ENCODE measurements around the gene INTS4.
A peak's percentile ranks its signal among the peaks of the same experiment; 100 is the strongest.
"Not testable (repeated sequence)": the region's sequence is repeated elsewhere in the genome, so short reads cannot be mapped to it uniquely, and the experiment has no call there.

Gene INTS4

DNA sequence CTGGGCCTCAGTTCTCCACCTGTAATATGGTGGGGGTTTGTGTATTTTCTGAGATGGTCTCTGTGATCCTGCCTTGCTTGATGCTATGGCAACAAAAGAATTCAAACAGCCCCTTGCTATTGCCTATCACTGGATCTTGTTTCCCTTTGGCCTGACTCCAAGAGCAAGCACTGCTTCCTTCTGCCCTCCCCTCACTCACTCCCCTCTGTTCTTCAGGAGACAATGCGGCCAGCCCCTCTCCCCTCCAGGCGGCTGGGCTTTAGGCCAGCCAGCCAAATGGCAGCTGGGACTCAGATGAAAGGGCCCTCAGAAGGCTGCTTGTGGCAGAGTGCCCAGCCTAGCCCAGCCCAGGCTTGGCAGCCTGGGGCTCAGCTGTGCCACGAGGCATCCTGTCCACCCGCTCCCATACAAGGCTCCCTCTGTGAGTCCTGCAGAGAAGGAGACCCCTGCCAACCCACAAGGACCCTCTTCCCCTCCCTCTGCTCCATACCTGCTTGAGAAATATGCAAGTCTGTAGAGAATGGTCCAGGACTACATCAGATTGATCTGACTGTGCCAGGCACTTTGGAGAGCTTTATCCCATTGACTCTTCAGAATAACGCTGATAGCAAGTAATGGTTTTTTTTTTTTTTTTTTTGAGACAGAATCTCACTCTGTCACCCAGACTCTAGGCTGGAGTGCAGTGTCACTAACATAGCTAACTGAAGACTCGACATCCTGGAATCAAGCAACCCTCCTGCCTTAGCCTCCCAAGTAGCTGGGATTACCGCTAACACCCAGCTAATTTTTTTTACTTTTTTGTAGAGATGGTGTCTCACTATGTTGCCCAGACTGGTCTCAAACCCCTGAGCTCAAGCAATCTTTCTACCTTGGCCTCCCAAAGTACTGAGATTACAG lies 36.2 kb upstream of the INTS4 start:
- TF ChIP-seq, protein P1, sequence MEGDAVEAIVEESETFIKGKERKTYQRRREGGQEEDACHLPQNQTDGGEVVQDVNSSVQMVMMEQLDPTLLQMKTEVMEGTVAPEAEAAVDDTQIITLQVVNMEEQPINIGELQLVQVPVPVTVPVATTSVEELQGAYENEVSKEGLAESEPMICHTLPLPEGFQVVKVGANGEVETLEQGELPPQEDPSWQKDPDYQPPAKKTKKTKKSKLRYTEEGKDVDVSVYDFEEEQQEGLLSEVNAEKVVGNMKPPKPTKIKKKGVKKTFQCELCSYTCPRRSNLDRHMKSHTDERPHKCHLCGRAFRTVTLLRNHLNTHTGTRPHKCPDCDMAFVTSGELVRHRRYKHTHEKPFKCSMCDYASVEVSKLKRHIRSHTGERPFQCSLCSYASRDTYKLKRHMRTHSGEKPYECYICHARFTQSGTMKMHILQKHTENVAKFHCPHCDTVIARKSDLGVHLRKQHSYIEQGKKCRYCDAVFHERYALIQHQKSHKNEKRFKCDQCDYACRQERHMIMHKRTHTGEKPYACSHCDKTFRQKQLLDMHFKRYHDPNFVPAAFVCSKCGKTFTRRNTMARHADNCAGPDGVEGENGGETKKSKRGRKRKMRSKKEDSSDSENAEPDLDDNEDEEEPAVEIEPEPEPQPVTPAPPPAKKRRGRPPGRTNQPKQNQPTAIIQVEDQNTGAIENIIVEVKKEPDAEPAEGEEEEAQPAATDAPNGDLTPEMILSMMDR (IDR thresholded peaks at IDR 0.05; ENCODE audit: low read depth, low read length): no peak
- H3K4me3 ChIP-seq (ENCODE audit: low read depth, low read length): no peak overlapping the region

DNA sequence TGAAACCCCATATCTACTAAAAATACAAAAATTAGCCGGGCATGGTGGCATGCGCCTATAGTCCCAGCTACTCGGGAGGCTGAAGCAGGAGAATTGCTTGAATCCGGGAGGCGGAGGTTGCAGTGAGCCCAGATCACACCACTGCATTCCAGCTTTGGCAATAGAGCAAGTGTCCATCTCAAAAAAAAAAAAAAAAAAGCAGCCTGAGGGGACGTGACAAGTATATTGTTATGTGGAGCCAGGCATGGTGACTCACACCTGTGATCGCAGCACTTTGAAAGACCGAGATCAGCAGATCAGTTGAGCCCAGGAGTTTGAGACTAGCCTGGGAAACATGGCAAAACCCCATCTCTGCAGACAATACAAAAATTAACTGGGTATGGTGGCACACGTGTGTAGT lies 34.0 kb upstream of the INTS4 start:
- H3K4me3 ChIP-seq (ENCODE audit: low read depth, low read length): not testable (repeated sequence)

DNA sequence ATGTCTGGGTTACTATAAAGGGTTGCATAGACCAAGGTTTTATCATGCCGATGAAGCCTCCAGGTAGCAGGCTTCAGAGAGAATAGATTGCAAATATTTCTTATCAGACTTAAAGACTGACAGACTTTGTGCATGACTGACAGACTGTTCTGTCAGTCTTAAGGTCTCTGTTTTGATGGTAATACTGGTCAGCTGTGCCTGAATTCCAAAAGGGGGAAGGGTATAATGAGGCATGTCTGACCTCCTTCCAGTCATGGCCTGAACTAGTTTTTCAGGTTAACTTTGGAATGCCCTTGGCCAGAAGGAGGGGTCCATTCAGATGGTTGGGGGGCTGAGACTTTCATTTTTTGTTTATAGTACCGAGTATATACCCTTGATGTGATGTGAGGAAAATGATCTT lies 33.3 kb upstream of the INTS4 start:
- TF ChIP-seq, protein P1 (IDR thresholded peaks at IDR 0.05; ENCODE audit: low read depth, low read length): no peak
- H3K4me3 ChIP-seq (ENCODE audit: low read depth, low read length): no peak overlapping the region

DNA sequence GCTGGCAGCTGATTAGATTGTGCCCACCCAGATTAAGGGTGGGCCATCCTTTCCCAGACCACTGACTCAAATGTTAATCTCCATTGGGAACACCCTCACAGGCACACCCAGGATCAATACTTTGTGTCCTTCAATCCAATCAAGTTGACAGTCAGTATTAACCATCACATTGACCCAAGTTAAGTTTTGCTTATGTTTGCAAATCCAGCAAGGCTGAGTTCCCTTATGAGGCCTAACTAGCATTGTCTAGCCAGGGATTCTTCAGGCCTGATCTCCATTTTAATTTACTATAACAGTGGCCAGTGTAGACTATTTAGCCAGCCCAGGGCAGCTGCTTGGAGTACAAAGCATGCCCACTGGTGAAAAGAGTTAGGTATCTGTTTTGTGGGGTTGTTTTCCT lies 30.9 kb upstream of the INTS4 start:
- TF ChIP-seq, protein P1 (IDR thresholded peaks at IDR 0.05; ENCODE audit: low read depth, low read length): no peak
- no peak overlapping the region for H3K4me3 ChIP-seq (ENCODE audit: low read depth, low read length)

DNA sequence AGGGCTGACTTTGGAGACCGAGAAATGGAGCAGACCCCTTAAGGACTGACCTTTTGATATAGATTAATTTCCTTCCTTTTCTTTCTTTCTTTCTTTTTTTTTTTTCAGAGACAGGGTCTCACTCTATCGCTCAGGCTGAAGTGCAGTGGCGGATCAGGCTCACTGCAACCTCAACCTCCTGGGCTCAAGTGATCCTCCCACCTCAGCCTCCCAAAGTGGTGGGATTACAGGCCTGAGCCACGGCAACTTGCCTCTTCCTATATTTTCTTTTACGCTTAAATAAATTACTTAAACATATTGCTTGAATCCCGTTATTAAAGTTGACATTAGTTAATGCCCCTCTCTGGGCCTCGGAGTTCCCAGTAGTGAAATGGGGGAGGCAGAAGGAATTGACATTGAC lies 29.0 kb upstream of the INTS4 start:
- peak overlapping the region; percentile 51 for H3K4me3 ChIP-seq (ENCODE audit: low read depth, low read length)
- TF ChIP-seq, protein P1 (IDR thresholded peaks at IDR 0.05; ENCODE audit: low read depth, low read length): no peak

DNA sequence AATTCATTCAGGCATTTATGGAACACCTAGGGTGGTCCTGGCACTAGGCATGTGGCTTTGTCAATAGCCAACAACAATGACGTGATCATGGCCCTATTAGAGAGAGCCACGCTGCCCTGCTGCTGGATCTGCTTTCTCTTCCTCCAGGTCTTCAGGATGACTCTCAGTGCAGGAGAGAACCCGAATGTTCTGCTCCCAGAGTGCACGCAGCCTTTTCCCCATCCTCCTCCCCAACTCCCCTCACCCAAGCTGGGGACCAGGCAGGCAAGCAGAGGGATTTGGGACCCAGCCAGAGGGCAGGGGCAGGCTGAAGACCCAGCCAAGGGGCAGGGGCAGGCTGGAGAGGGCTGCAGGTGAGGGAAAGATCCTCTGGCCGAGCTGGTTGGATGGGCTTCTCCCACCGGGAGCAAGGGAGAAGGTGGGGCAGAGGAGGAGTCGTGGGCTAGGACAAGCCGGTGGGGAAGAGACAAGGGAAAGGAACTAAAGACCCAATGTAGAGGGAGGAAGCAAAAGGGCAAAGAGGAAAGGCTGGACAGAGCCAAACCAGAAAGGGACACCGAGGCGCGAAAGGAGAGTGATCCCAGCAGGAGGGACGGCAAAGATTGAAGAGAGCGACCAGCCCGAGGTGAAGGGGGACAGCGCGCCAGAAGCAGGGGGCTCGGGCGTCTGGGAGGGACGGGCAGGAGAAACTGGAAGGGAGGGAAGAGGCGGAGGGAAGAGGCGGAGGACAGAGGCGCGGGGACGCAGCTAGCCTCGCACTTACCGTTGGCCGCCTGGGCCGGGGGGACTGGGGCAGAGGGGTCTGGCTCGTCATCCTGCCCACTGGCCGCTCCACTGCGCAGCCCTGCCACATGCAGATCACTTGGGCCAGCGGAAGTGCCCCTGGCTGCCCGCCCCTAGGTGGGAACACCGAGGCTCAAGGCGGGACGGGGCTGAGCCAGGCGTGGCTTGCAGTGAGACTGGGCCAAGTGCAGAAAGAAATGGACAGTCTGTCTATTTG lies 28.2 kb upstream of the INTS4 start, which contains the start of gene KCTD14:
Gene KCTD14 (minus strand): TSS at position 880 of the 1,000 bp plus-strand sequence. CDS start 27 bp downstream, at position 853.
- TF ChIP-seq, protein P1 (IDR thresholded peaks at IDR 0.05; ENCODE audit: low read depth, low read length): no peak
- H3K4me3 ChIP-seq (ENCODE audit: low read depth, low read length): peak within 1 kb of the TSS; percentile 51

DNA sequence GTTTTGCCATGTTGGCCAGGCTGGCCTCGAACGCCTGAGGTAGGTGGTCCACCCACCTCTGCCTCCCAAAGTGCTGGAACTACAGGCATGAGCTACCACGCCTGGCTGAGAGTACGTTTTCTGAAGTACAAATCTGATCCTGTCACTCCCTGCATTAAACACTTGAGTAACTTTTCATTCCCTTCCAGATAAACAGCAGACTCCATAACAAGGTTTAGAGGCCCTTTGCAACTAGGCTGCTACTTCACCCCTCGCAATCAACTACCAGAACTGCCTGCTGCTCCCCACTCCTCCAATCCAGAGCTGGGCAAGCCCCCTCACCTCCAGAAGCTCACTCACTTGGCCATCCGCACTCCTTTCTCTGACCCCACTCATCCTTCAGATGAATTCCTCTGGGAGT lies 27.1 kb upstream of the INTS4 start:
- TF ChIP-seq, protein P1 (IDR thresholded peaks at IDR 0.05; ENCODE audit: low read depth, low read length): no peak
- H3K4me3 ChIP-seq (ENCODE audit: low read depth, low read length): no peak overlapping the region

All from WI38 (cell line).